ENCODE data around the gene FAM98A. TPM values are rescaled to one million over a fixed set of nuclear protein-coding genes. Genes with fewer than 3 reads are reported as not detected.

Gene FAM98A
- polyA plus RNA-seq, 1 experiment, result 98.7 TPM

DNA sequence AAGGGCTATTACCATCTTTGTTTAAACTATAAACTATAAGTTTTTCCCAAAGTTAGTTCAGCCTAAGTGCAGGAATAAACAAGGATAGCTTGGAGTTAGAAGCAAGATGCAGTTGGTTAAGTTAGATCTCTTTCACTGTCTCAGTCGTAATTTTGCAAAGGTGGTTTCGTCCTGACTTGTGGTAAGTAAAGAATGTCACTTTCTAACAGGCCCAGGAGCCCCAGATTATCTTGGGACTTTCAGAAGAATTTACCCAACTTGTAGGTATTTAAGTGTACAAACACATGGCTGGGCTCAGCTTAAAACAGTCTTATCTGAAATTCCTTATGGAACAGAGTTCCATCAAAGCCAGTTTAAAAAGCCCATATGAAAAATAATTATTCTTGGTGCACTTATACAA lies 18.3 kb upstream of the FAM98A start:
- H3K4me3 ChIP-seq (ENCODE audit: low read depth, low read length), result no peak overlapping the region

DNA sequence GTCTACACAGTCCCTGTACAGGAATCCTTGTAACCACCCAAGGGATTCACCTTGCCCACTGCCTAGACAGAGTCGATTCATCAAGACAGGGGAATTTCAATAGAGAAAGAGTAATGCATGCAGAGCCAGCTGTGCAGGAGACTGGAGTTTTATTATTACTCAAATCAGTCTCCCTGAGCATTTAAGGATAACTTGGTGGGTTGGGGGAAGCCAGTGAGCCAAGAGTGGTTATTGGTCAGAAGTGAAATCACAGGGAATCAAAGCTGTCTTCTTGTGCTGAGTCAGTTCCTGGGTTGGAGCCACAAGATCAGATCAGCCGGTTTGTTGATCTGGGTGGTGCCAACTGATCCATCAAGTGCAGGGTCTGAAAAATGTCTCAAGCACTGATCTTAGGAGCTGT lies 17.8 kb upstream of the FAM98A start:
- no peaks in the 10 kb centered on the region for H3K36me3 ChIP-seq (ENCODE audit: control insufficient read depth, insufficient read depth, low read length)
- TF ChIP-seq, protein P1, sequence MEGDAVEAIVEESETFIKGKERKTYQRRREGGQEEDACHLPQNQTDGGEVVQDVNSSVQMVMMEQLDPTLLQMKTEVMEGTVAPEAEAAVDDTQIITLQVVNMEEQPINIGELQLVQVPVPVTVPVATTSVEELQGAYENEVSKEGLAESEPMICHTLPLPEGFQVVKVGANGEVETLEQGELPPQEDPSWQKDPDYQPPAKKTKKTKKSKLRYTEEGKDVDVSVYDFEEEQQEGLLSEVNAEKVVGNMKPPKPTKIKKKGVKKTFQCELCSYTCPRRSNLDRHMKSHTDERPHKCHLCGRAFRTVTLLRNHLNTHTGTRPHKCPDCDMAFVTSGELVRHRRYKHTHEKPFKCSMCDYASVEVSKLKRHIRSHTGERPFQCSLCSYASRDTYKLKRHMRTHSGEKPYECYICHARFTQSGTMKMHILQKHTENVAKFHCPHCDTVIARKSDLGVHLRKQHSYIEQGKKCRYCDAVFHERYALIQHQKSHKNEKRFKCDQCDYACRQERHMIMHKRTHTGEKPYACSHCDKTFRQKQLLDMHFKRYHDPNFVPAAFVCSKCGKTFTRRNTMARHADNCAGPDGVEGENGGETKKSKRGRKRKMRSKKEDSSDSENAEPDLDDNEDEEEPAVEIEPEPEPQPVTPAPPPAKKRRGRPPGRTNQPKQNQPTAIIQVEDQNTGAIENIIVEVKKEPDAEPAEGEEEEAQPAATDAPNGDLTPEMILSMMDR (IDR thresholded peaks at IDR 0.05; ENCODE audit: insufficient read depth, low read depth, low read length), result no peak
- no peak overlapping the region for H3K4me3 ChIP-seq (ENCODE audit: low read depth, low read length)
- ChIA-PET POLR2A (no interaction called here), CTCF (no interaction called here)
- DNase-seq (ENCODE audit: low read depth), result no peak
- 0 out of 2 replicates have a peak, but pooled peaks cover under 1% of the 10 kb centered on the region for H3K27me3 ChIP-seq (ENCODE audit: control insufficient read depth, insufficient read depth, low read length)

More for the DNA sequence above, 18.3 kb upstream of the FAM98A start:
- ChIA-PET POLR2A (no interaction called here), CTCF (interaction anchor here (1.0 kb wide), 1 partner anchor 1791 kb away, joined by 3 read pairs; no protein-coding TSS in a partner anchor)
- TF ChIP-seq, protein P1 (IDR thresholded peaks at IDR 0.05; ENCODE audit: insufficient read depth, low read depth, low read length), result no peak
- no peaks in the 10 kb centered on the region for H3K36me3 ChIP-seq (ENCODE audit: control insufficient read depth, insufficient read depth, low read length)
- H3K27me3 ChIP-seq (ENCODE audit: control insufficient read depth, insufficient read depth, low read length), result no peaks in the 10 kb centered on the region
- DNase-seq (ENCODE audit: low read depth), result no peak

DNA sequence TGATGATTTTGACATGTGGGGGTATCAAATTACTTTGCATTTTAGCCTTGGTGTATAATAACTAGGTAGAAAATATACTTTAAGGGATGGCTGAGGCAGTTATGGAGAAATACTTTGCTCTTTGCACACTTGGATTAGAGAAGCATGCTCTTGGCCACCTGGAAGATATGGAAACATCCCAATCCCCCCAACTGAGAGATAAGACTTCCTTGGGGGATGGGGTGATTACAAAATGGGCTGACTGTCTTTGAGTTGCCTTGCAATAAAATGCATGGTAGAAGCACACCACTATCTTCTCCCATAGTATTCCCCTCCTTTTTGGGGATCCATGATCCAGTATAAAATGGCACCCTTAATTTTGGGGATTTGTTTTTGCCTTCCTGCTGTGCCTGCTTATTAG lies 15.1 kb upstream of the FAM98A start:
- no peaks in the 10 kb centered on the region for H3K36me3 ChIP-seq (ENCODE audit: control insufficient read depth, insufficient read depth, low read length)
- 0 out of 2 replicates have a peak, but pooled peaks cover 1% of the 10 kb centered on the region for H3K27me3 ChIP-seq (ENCODE audit: control insufficient read depth, insufficient read depth, low read length)
- no peak overlapping the region for H3K4me3 ChIP-seq (ENCODE audit: low read depth, low read length)
- DNase-seq (ENCODE audit: low read depth), result no peak
- POLR2A ChIA-PET, result no interaction called here
- TF ChIP-seq, protein P1 (IDR thresholded peaks at IDR 0.05; ENCODE audit: insufficient read depth, low read depth, low read length), result no peak
- CTCF ChIA-PET, result interaction anchor here (0.7 kb wide), 1 partner anchor 61 kb away, joined by 4 read pairs; no protein-coding TSS in a partner anchor

DNA sequence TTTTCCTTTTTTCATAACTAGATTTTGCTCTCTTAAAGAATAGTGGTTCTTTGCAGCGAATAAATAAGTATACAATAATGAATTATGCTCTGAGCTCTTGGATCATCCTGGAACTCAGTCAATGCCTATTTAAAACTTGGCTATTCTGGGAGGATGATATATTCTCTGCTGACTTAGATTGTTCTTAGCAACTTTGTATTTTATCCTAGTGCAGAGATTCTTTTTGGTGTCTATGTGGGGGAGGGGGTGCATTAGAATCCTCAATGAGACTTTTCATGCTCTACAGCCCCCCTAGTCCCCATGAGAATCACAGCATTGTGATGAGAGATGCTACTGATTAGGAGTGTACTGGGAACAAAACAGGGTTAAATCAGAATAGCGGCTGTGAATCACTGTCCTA lies 8.8 kb upstream of the FAM98A start:
- Histone ChIP-seq H3K4me3 (ENCODE audit: low read depth, low read length) (no peak overlapping the region), H3K27me3 (ENCODE audit: control insufficient read depth, insufficient read depth, low read length) (0 out of 2 replicates have a peak, but pooled peaks cover 1% of the 10 kb centered on the region), H3K36me3 (ENCODE audit: control insufficient read depth, insufficient read depth, low read length) (no peaks in the 10 kb centered on the region)
- no peak for DNase-seq (ENCODE audit: low read depth)
- POLR2A ChIA-PET, result no interaction called here
- TF ChIP-seq, protein P1 (IDR thresholded peaks at IDR 0.05; ENCODE audit: insufficient read depth, low read depth, low read length), result no peak
- CTCF ChIA-PET, result no interaction called here

DNA sequence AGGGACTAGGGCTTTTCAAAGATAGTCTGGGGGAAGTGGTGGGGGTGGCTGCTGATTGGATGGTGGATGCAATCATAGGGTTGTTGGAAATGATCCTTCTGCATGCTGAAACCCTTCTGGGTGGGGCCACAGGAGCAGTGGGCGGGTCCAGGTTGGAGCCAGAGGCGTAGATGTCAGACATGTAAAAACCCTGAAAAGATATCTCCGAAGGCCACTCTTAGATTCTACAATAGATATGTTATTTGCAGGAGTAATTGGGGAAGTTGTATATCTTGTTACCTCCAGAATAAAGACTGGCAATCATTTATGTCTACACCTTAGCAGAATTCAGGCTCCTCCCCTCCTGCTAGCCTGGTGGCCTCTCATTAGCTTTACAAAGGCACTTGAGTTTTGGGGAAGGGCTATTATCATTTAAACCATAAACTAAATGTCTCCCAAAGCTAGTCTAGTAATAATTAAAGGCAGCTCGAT lies 8.2 kb upstream of the FAM98A start:
- POLR2A ChIA-PET, result no interaction called here
- H3K4me3 ChIP-seq (ENCODE audit: low read depth, low read length), result no peak overlapping the region
- 0 out of 2 replicates have a peak, but pooled peaks cover 1% of the 10 kb centered on the region for H3K27me3 ChIP-seq (ENCODE audit: control insufficient read depth, insufficient read depth, low read length)
- DNase-seq (ENCODE audit: low read depth), result no peak
- CTCF ChIA-PET, result no interaction called here
- no peaks in the 10 kb centered on the region for H3K36me3 ChIP-seq (ENCODE audit: control insufficient read depth, insufficient read depth, low read length)
- TF ChIP-seq, protein P1 (IDR thresholded peaks at IDR 0.05; ENCODE audit: insufficient read depth, low read depth, low read length), result no peak
